ENCODE data around the gene ELFN2.

Gene ELFN2

DNA sequence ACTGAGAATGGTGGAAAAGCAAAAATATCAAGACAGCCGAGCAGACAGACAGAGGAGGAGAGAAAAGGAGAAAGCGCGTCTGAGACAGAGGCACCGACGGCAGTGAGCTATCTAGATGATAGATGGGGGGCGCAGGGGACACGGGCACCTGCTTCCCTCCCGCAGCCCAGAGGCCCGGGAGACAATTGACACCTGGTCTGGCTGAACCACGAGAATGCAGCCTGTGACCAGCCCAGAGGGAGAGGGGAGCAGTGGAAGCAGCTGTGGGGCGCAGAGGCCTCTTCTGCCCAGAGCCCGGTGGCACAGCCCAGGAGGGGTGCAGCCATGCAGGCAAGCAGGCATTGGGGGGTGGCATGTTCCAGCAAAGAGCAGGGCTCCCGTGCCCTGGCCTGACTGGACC lies 48.2 kb downstream of the ELFN2 start:
- DNase-seq: no peak

DNA sequence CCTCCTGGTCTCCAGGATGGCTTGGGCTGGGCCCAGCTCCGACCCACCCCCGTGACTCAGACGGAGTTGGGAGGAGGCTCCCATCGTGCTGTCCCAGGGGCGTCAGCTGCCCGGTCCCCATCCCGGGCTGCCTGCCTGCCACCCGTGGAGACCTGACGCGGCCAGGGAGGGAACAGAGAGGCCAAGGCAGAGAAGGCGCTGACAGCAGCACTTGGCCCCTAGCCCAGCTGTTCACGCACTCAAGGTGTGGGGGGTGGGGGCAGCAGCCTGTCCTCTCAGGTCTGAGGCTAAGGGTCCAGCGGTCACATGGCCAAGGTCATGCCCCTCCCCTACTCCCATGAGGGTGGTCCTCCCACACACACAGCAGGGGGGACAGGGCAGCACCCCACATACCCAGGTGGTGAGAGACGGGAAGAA lies 48.6 kb downstream of the ELFN2 start:
- no peak for DNase-seq

DNA sequence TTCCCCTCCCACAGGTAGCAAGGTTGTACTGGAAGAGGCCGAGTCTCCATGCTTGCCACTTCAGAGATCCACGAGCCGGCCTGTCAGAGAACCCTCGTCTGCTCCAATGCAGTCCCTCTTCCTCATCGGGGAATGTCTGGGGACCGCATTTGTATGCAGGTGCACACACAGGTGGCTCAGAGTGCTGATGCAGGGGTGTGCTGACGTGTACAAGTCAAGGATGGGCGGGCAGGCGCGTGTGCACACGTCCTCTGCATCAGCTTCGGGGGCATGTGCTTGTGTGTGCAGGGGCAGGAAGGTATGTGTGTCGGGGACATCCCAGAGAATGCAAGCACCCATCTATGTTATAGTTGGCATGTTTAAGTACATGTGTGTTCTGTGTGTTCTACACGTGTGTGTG lies 49.4 kb downstream of the ELFN2 start:
- no peak for DNase-seq

DNA sequence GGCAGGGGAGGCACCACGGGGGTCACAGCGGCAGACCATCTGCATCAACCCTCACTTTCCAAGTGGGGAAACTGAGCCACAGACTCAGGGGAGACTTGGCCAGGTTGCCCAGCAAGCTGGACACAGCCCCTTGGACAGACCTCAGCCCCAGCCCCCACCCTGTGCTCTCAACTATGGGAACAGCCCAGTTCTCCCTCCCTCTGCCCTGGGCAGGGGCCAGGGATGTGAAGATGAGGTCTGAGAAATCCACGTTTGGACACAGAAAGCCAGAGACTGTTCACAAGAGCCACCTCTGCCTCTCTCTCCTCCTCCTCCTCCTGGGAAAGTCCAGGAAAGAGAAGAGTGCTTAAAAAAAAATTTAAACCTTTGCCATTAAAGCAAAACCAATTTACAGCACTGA lies 50.1 kb downstream of the ELFN2 start:
- no peak for DNase-seq

DNA sequence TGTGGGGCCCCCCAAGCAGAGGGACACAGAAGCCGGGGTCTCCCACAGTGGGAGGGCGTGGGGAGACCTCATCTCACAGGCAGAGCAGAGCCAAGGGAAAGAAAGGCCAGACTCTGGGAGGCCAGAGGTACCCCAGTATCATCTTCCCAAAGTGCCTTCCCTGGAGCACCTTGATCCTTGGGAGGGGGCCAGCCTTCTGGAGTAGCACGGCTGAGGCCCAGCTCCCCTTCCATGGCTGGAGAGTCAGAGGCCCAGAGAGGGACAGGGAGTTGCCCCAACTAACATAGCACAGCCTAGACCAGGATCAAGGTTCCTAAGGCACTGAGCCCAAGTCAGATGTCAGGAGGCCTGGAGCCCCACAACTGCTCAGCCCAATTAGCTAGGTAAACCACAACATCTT lies 50.6 kb downstream of the ELFN2 start:
- DNase-seq: no peak

DNA sequence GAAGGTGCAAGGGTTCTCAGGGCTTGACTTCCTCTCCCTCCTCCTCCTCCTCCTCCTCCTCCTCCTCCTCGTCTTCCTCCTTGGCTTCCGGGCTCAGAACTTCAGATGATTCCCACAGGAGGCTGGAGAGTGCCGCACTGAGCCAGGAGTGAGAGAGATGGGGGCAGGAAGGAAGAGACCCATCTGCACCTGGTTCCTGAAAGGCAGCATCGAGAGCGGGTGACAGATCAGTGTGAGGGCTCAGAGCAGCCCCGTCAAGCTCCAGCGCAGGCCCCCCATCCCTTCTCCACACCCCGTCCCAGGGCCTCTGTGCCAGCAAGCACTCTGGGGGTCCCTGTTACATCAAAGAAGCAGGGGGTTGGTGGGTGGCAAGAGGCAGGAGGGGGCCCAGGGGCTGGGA lies 51.5 kb downstream of the ELFN2 start:
- no peak for DNase-seq

DNA sequence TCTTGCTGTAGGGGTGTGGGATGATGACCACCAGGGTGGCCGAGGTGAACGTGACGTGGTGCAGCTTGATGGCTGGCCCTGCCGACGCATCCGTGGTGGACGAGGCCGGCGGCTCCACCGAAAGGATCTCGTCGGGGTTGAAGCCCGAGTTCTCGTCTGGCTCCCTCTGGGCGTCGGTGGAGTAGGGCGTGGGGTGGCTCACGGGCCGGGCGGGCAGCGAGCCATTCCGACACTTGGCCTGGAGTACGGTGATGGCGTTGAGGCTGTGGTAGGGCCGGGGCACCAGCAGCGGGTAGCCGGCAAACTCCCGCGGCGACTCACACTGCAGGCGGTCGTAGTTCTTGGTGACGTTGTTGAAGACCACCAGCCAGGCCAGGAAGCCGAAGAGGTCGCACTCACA lies 52.7 kb downstream of the ELFN2 start:
- DNase-seq: no peak

DNA sequence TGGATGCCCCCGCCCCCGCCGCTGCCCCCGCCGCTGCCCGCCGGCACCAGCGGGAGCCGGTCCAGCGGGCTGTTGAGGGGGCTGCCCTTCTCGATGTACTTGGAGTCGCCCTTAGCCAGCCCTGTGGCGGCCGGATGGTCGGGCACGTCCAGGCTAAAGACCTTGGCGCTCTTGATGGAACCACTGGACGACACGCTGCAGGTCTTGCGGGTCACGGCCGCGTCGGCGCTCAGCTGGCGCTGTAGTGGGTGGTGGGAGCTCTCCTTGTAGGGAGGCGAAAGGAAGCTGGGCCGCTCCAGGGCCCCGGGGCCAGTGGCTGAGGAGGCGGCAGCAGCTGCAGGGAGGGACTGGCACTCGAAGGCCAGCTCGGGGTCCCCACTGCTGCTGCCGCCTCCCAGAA lies 53.8 kb downstream of the ELFN2 start:
- no peak for DNase-seq

DNA sequence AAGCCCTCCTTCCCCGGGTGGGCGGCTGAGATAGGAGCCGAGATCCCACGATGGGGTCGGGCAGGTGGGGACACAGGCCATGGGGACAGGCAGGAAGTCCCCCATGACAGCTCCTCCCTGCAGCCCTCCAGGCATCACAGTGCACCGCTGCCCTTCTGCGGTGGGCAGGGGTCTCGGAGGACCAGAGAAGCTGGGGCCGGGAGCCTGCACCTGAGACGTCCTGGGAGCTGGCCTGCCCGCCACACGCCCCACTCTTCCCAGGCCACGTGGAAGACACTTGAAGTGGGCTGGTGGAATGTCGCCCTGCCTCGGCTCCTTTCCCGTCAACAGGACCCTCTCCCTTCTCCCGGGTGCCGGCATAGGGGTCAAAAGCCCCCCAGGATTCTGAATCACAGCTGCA lies 55.4 kb downstream of the ELFN2 start:
- DNase-seq: no peak

DNA sequence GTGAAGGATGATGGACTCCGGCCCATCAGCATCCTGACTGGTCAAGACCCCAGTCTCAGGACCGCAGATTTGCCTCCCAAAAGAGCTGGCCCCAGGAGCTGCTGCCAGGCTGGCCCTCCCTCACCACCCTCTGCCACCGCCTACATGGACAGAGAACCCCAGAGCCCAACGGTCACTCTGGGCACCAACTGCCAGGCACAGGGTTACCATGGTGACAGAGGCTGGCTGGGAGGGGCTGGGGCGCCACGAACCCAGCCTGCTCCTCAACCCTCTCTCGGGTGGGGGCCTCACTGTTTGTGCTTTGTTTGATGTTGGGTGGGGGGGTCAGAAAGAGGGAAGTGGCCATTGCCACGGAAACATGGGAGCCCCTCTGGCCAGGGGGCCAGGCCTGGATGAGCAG lies 55.8 kb downstream of the ELFN2 start:
- no peak for DNase-seq

DNA sequence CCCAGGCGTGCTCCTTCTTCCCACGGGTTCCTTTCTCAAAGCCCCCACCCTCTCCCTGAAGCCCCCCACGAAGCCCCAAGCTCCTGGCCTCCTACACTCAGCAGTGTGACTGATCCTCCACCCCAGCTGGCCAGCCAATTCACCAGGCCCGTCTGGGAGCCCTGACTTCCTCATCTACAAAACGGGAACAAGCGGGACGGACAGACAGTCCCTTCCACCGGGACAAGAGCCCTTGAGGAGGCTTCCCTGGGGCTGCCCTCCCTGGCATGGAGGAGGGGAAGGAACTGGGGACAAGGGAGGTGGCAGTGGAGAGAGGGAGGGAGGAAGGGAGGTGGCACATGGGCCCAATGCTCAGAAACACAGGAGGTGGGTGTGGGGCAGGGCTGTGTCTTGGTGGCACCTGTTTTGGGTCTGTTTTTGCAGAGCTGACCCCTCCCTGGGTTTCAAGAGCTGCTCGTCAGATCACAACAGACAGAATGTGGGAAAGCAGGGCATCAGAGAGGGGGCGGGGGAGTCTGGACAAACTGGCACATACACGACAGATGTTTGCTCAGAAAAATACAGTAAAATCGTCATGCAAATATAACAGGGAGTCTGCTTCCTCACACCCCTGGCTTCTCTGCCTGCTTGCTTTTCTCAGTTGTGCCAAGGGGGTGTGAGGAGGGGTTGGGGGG lies 56.8 kb downstream of the ELFN2 start:
- DNase-seq: no peak

DNA sequence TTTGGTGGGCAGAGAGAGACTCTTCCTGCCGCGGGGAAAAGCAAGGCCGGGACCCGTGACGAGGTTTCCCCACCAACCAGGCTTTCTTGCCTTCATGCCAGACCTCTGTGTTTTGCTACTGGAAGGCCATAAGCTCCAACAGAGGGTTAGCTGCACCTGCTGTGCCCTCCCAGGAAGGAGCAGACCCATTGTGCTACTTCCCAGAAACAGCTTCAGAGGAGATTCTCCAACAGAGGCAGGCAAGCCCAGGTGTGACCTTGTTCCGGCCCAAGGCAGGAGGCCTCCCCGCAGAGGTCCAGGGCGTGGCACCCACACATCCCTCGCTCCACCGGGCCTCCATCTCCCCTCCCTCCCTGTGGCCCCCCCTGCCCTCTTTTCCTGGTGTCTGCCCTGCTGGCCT lies 57.8 kb downstream of the ELFN2 start:
- DNase-seq: no peak

DNA sequence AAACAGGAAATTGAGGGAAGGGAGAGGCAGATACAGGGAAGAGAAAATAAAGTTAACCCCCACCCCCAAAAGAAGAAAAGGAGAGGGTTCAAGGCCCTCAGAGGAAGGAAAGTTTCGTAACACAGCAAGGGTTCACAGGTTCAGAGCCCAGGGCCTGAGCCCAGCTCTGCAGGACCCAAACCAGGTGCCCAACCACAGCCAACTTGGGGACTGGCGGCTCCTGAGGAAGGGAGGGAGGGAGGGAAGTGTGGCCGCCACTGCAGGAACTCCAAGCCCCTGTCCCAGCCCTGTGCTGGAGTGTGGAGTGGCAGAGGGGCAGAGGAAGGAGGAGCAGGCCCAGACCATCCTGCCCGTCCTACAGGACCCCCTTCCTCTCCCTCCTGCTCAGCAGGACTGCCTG lies 59.2 kb downstream of the ELFN2 start:
- no peak for DNase-seq

DNA sequence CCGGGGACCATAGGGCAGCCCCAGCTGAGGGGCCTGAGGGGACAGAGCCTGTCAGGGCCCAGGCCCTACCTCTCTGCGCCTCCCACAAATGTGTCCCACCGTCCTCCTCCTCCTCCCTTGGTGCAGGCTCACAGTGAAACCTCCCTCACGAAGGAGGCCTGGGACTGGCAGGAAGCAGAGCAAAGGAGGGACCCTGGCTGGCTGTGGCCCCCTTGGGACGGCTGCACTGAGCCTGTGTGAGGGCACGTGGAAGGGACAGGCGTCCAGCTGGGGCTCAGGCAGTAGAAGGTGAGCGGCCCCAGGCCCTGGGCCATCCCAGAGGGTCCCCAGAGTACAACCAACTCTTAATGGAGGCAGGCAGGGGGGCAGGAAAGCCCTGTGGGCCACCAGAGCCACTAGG lies 60.7 kb downstream of the ELFN2 start:
- no peak for DNase-seq

DNA sequence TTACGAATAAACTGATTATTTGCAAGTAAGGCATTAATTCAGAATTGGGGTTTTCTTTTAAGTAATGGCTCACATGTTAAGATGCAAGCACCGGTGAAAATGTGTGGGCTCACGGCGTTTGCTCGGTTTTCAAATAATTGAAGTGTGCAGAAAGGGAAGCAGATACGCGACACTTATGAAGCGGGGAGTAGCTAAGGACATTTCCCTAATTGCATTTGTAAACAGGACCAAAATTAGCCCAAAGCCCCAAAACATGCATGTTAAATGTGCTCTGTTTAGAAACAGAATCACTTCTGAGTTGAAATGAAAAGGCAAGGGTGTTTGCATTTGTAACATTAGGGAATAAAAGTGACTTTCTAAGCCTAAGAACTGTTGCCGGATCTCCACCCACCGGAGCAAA lies 61.3 kb downstream of the ELFN2 start:
- no peak for DNase-seq

DNA sequence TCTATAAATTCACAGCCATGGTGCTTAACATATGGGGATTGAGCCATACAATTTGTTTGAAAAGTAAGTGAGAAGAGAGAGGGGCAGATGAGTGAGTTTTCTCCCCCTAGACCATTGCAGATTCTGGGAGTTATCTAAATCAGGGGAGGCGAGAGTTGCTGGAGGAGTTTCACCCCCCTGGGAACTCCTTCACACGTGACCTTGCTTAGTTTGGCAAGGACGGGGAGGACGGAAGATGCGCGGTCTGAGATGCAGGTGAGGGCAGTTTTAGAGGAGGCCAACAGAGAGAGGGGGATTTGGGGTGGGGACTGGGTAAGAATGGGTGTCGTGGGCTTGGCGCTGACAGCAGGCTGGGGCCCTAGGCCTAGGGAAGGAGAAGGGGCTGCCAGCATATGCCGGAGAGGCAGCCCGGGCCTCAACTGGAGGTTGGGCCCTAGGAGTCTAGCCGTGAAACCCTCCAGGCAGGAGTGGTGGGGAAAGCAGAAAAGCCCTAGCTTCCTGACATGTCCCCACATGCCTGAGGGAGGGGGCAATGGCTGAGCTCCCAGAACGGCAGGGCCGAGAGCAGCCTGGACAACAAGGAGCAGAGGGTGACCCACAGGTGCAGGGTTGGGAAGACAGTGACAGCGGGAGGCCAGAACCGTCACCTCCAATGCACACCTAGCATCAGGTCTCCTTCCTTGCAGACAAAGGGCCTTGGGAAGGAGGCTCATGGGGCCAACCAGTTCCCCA lies 63.9 kb downstream of the ELFN2 start:
- DNase-seq: no peak

DNA sequence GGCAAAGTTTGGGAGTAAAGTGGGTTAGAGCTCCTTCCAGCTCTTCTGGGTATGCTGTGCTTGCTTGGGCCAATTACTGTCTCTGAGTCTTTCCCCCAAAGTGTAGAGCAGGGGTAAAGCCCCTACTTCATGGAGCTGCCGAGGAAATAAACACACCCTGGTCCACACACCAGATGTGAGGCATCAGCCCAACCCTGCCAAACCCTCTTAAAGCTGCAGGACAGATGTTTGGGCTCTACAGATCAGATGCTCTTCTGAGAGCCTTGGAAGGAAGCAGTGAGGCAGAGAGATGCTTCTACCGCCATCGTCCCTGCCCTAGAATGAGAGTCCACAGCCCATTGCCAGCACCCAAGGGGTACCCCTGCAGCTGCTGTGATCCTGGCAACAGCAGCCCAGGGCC lies 64.7 kb downstream of the ELFN2 start:
- no peak for DNase-seq

DNA sequence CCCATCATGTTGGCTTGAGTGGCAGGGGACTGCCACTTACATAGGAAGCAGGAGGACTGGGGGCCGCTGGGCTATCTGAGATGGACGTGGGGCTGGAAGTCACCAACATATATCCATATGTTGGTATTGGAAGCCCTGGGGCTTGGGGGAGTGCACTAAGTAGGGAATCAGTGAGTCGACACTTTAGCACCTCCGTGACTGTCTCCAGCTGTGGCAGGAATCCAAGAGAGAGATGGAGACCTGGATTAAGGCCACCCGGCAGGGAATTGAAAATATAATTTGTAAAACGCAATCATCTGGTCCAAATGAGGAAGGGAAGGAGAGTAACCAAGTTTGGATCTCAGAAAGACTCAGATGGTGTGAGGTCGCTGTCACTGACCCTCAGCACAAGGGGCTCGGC lies 68.4 kb downstream of the ELFN2 start:
- DNase-seq: no peak

DNA sequence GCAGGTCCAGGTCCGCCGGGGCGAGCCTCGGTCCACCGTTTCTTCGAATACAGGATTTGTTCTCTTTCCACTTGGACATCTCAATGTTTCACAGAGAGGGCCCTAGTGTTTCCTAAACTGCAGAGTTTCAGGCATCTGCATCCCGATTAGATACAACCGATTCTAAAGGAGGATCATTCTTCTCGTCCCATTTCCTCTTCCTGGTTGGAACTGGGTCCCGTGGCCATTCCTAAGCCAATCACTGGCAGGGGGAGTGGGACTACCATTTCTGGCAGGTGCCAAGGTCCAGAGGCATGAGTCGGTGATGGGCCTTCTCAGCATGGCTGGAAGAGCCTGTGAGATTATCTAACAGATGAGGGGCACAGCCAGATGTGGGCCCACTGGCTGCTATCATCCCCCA lies 68.9 kb downstream of the ELFN2 start:
- no peak for DNase-seq

DNA sequence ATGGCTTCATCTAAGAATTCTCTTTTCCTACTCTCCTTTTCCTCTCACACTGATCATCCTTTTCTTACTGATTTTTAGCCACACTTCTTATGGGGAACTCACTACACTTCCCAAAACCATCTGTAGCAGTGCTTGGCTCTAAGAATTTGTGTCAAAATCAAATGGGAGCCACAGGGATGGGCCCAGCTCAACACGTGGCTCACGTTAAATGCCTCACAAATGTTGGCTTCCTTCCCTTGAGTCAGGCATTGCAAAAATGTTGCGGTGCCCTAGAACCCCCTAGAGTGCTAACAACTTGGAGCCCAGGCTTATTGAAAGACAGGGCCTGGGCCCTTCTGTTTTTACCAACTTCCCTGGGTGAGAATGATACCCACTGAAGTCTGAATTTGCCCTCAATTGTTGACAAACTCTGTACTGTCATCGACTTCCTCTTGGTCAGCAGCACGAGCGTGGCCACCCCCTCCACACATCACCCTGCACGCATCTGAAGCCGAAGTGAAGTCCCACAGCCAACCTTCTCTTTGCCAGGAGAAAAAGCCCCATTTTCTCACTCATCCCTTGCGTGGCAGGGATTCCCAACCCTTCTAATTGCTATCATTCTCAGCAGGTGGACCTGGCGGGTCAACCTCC lies 69.7 kb downstream of the ELFN2 start:
- no peak for DNase-seq

DNA sequence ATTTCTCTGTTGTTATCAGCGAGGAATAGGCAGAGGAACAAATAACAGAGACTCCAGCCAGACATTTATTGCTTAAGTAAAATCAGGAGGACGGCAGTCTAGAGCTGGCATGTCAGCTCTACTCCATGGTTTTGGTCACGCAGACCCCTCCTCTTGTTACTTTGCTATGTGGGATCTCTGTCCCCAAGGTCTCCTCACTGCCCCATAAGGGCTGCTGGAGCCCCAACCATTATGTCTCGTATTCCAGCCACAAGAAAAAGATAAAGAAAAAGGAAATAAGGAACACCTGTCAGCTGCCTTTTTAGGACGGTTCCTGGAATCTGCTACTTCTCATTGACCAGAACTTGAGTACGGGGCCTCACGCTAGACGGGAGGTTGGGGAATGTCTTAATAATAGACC lies 70.4 kb downstream of the ELFN2 start:
- DNase-seq: no peak

DNA sequence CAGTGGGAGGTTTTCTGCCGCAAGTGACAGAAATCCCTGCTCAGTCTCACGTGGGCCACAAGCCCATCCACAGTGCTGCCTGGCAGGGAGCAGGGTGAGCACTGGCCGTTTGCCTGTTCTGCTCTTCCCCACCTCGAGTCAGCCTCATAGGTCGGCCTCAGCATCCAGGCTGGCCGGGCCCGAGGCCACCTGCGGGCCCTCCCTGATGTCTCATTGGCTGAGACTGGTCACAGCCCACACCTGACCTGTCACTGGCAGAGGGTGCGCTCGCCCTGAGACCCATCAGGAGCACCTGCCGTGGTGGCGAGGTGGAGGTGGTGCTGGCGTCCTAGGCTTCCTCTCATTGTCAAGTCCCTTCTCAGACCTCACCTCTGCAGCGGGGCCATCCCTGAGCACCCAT lies 72.1 kb downstream of the ELFN2 start:
- no peak for DNase-seq

DNA sequence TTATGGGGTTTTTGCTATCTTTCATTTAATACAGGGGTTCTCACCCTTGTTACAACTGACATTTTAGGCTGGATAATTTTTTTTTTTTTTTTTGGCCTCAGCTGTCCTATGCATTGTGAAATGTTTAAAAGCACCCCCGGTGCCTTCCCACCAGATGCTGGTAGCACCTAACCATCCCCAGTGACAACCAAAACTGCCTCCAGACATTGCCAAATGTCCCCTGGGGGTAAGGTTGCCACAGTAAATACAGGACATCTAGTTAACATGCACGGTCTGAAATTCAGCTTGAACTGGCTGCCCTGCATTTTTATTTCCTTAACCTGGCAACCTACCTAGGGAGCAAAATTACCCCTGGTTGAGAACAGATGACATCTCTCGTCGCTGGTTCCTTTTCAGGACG lies 72.6 kb downstream of the ELFN2 start:
- DNase-seq: no peak

DNA sequence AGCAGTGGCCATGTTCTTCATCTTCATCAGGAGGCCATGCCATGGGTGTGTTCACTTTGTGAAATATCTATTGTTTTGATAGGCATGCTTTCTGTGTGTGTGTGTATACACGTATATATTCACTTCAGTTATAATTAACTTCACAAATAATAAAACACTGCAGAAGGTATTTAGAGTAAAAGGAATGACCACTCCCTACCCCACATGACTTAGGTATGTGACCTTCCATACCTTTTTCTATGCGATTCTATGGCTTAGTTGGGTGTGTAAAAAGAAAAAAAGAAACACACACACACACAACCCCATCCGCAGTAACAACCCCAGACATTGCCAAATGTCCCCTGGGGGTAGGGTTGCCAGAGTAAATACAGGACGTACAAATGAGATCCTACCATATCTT lies 73.0 kb downstream of the ELFN2 start:
- DNase-seq: no peak

DNA sequence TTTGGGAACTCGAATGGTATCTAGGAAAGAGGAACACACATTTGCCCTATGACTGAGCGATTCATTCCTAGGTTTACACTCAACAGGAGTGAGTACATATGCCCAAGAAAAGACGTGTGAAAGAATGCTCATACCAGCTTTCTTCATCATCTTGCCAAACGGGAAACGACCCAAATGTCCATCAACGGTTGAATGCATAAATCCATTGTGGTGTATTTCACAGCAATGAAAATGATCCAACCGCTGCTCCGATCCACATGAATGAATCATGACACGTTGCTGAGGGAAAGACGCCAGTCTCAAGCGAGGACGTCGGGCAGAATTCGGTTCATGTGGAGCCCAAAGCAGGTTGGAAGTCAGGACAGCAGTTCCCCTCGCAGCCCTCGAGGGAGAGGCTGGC lies 73.4 kb downstream of the ELFN2 start:
- DNase-seq: no peak
